Breast epithelium (tissue), 3 donors: ENCODE data around the gene TRIM25.

Experiments used
- POLR2A ChIP-seq: fragments of 450-650 bp; IDR thresholded peaks from one replicate; pipeline ENCODE4 v1.6.1; 2016; ENCODE audit warnings: antibody characterized with exemption, mild to moderate bottlenecking, moderate library complexity
- POLR2AphosphoS5 ChIP-seq, 3 donors: sonication (generic); formaldehyde crosslinking; IDR thresholded peaks; one replicate each; pipeline ENCODE4 v1.6.1; 2017; ENCODE audit warnings: antibody characterized with exemption in 3 of 3
- TF ChIP-seq, protein P1 (sequence below), 3 donors: fragments of 450-650 bp; IDR thresholded peaks; one replicate each; pipeline ENCODE4 v1.5.1; 2016 to 2017; ENCODE audit warnings: antibody characterized with exemption in 3 of 3, mild to moderate bottlenecking in 3 of 3, moderate library complexity in 3 of 3

GRCh38 chr17:56934280-56934679 is 20.4 kb upstream of the TRIM25 start:
- TF ChIP-seq, protein P1, sequence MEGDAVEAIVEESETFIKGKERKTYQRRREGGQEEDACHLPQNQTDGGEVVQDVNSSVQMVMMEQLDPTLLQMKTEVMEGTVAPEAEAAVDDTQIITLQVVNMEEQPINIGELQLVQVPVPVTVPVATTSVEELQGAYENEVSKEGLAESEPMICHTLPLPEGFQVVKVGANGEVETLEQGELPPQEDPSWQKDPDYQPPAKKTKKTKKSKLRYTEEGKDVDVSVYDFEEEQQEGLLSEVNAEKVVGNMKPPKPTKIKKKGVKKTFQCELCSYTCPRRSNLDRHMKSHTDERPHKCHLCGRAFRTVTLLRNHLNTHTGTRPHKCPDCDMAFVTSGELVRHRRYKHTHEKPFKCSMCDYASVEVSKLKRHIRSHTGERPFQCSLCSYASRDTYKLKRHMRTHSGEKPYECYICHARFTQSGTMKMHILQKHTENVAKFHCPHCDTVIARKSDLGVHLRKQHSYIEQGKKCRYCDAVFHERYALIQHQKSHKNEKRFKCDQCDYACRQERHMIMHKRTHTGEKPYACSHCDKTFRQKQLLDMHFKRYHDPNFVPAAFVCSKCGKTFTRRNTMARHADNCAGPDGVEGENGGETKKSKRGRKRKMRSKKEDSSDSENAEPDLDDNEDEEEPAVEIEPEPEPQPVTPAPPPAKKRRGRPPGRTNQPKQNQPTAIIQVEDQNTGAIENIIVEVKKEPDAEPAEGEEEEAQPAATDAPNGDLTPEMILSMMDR (IDR thresholded peaks at IDR 0.05): no peak
- TF ChIP-seq POLR2A (no peak), POLR2AphosphoS5 (IDR thresholded peaks at IDR 0.05) (no peak)
